ENCODE data around the gene ATG7.
A peak's percentile ranks its signal among the peaks of the same experiment; 100 is the strongest.

The ATG7 gene

DNA sequence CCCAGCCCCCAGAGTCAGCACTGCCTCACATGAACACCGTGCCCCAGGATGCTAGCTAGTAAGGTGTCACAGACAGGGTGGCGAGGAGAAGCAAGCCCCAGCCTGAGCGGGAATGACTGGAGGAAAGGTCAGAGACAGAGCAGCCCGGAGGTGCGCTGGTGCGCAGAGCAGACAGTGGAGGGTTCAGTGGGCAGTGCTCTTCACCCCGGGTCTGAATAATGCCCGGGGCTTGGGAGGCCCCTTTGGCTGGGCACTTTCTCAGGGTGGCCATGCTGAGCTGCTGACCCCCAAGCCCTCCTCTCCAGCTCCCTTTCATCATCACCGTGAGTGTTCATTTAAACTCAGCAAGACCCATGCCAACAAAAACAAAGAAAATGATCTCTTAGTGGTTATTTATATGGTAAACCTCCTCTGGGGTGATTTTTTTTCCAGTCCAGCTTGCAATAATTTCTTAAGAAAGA, 260.8 kb downstream of the ATG7 start:
- Mint-ChIP-seq H3K36me3 (ENCODE audit: low read depth) (peaks cover 3% of the 10 kb centered on the region), H3K27me3 (ENCODE audit: low read depth) (no peaks in the 10 kb centered on the region), H3K9me3 (no peaks in the 10 kb centered on the region), H3K27ac (no peak overlapping the region), H3K4me1 (ENCODE audit: low read depth) (no peaks in the 10 kb centered on the region), H3K4me3 (no peak overlapping the region)
- DNase-seq (ENCODE audit: low spot score), result no peak

DNA sequence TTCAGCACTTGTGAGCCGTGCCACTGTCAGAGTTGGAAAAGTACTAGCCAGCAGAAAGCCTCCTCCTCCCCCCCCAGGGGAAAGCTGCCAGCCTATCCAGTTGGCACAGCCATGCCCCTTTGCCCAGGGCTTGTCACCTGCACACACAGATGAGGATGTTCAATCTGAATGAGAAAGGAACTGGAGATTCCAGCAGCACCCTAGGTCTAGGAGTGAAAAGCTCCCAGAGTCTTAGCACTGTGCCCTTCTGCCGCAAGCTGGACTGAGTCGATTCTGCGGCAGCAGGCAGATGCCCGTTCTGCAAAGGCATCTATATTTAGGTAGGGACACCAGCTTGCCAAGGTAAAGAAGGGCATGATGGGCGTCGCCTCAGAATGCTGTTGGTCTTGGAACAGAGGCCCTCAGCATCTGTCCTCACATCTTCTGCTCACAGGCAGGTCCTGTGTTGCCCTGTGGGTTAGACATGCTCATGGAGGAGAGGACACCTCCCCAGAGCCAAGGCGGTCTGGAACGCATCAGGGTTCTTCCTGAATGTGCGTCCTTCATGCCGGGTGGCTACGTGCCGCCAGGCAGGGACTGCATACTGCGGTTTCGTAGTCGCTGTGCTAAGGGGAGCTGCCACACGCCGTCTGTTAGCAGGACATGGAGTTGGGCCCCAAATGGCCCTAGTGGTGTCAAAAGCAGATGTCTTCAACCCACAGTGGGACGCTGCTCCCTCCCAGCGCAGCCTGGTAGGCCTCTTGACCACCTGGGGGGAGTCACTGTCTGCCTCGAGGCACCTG, 262.0 kb downstream of the ATG7 start:
- no peaks in the 10 kb centered on the region for H3K4me1 Mint-ChIP-seq (ENCODE audit: low read depth)
- H3K4me3 Mint-ChIP-seq, result no peak overlapping the region
- DNase-seq (ENCODE audit: low spot score), result no peak
- no peaks in the 10 kb centered on the region for H3K9me3 Mint-ChIP-seq
- no peak overlapping the region for H3K27ac Mint-ChIP-seq
- no peaks in the 10 kb centered on the region for H3K27me3 Mint-ChIP-seq (ENCODE audit: low read depth)
- no peaks in the 10 kb centered on the region for H3K36me3 Mint-ChIP-seq (ENCODE audit: low read depth)

GRCh38 chr3:11534793-11535101, 262.6 kb downstream of the ATG7 start:
- Mint-ChIP-seq H3K27ac (no peak overlapping the region), H3K27me3 (ENCODE audit: low read depth) (no peaks in the 10 kb centered on the region), H3K9me3 (no peaks in the 10 kb centered on the region), H3K4me3 (no peak overlapping the region), H3K4me1 (ENCODE audit: low read depth) (no peaks in the 10 kb centered on the region), H3K36me3 (ENCODE audit: low read depth) (no peaks in the 10 kb centered on the region)
- DNase-seq (ENCODE audit: low spot score), result no peak

- H3K27ac Mint-ChIP-seq, result no peak overlapping the region
Measured at GRCh38 chr3:11535243-11535960, 263.2 kb downstream of the ATG7 start.

GRCh38 chr3:11536132-11536935, 264.1 kb downstream of the ATG7 start:
- H3K36me3 Mint-ChIP-seq (ENCODE audit: low read depth), result no peaks in the 10 kb centered on the region
- no peak overlapping the region for H3K4me3 Mint-ChIP-seq
- no peaks in the 10 kb centered on the region for H3K9me3 Mint-ChIP-seq
- no peaks in the 10 kb centered on the region for H3K4me1 Mint-ChIP-seq (ENCODE audit: low read depth)
- H3K27me3 Mint-ChIP-seq (ENCODE audit: low read depth), result no peaks in the 10 kb centered on the region
- no peak overlapping the region for H3K27ac Mint-ChIP-seq
- no peak for DNase-seq (ENCODE audit: low spot score)

More at GRCh38 chr3:11535243-11535960, 263.2 kb downstream of the ATG7 start:
- no peaks in the 10 kb centered on the region for H3K4me1 Mint-ChIP-seq (ENCODE audit: low read depth)
- DNase-seq (ENCODE audit: low spot score), result no peak
- H3K9me3 Mint-ChIP-seq, result no peaks in the 10 kb centered on the region
- no peak overlapping the region for H3K4me3 Mint-ChIP-seq
- H3K36me3 Mint-ChIP-seq (ENCODE audit: low read depth), result no peaks in the 10 kb centered on the region
- H3K27me3 Mint-ChIP-seq (ENCODE audit: low read depth), result no peaks in the 10 kb centered on the region

DNA sequence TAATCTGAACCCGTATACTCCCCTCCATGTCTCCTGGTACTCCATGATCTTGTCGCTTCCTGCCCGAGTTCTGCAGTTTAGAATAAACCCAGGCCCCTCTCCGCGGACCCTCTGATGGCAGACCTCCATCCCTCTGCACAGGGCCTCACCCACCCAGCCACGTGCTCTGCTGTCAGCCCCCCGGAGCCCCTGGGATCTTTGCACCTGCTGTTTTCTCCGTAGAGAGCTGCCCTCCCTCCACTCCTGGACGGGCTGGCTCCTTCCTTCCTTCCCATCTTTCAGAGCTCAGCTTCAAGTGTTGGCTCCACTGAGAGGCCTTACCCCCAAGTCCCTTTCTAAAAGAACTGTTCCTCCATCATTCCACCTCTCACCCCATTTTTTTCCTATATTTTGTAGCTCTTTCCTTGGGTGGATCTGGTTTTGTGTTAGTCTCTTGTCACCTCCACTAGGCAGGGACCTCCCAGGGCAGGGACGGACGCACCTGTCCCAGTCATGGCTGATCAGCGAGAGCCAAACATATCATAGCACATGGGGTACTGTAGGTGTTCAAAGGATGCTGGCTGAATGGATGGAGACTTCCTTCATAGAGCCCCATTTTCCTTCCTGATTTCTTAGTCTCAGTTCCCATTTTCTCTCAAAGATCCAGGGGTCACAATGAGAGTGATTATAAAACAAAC, 264.9 kb downstream of the ATG7 start:
- peak overlapping the region; percentile 53 for H3K27ac Mint-ChIP-seq

GRCh38 chr3:11538581-11538980, 266.4 kb downstream of the ATG7 start:
- Mint-ChIP-seq H3K36me3 (ENCODE audit: low read depth) (no peaks in the 10 kb centered on the region), H3K4me3 (no peak overlapping the region), H3K4me1 (ENCODE audit: low read depth) (no peaks in the 10 kb centered on the region), H3K27ac (no peak overlapping the region), H3K27me3 (ENCODE audit: low read depth) (no peaks in the 10 kb centered on the region), H3K9me3 (no peaks in the 10 kb centered on the region)
- no peak for DNase-seq (ENCODE audit: low spot score)

More for the DNA sequence above, 264.9 kb downstream of the ATG7 start:
- no peak for DNase-seq (ENCODE audit: low spot score)
- H3K27me3 Mint-ChIP-seq (ENCODE audit: low read depth), result no peaks in the 10 kb centered on the region
- no peaks in the 10 kb centered on the region for H3K36me3 Mint-ChIP-seq (ENCODE audit: low read depth)
- H3K9me3 Mint-ChIP-seq, result no peaks in the 10 kb centered on the region
- no peak overlapping the region for H3K4me3 Mint-ChIP-seq
- no peaks in the 10 kb centered on the region for H3K4me1 Mint-ChIP-seq (ENCODE audit: low read depth)

GRCh38 chr3:11539218-11539617, 267.0 kb downstream of the ATG7 start:
- H3K4me3 Mint-ChIP-seq, result no peak overlapping the region
- H3K36me3 Mint-ChIP-seq (ENCODE audit: low read depth), result no peaks in the 10 kb centered on the region
- no peaks in the 10 kb centered on the region for H3K4me1 Mint-ChIP-seq (ENCODE audit: low read depth)
- H3K9me3 Mint-ChIP-seq, result no peaks in the 10 kb centered on the region
- no peak for DNase-seq (ENCODE audit: low spot score)
- H3K27ac Mint-ChIP-seq, result no peak overlapping the region
- H3K27me3 Mint-ChIP-seq (ENCODE audit: low read depth), result no peaks in the 10 kb centered on the region

GRCh38 chr3:11539677-11540076, 267.5 kb downstream of the ATG7 start:
- Mint-ChIP-seq H3K9me3 (no peaks in the 10 kb centered on the region), H3K4me3 (no peak overlapping the region), H3K36me3 (ENCODE audit: low read depth) (no peaks in the 10 kb centered on the region), H3K4me1 (ENCODE audit: low read depth) (no peaks in the 10 kb centered on the region), H3K27me3 (ENCODE audit: low read depth) (no peaks in the 10 kb centered on the region), H3K27ac (no peak overlapping the region)
- no peak for DNase-seq (ENCODE audit: low spot score)

- Mint-ChIP-seq H3K36me3 (ENCODE audit: low read depth) (no peaks in the 10 kb centered on the region), H3K27me3 (ENCODE audit: low read depth) (no peaks in the 10 kb centered on the region), H3K4me3 (no peak overlapping the region), H3K4me1 (ENCODE audit: low read depth) (no peaks in the 10 kb centered on the region), H3K9me3 (no peaks in the 10 kb centered on the region), H3K27ac (no peak overlapping the region)
- DNase-seq (ENCODE audit: low spot score), result no peak
Measured at GRCh38 chr3:11541321-11542303, 269.4 kb downstream of the ATG7 start.

DNA sequence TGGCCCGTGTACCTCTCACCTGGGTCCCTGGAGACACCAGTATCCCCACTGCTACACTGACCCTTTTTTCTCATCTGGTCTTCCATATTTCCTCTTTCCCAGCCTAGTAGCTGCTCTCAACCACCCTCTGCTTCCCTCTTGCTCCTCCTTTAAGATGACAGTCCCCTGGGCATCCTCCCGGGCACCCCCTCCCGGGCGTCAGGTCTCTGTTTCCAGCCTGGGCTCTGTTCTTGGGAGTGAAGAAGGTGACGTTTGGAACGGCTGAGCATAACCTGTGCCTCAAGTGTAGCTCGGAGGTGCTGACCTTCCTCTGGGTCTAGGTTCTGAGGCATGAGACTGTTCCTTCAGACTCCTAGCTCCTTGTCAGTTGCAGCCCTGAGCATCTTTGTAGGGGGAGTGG, 270.4 kb downstream of the ATG7 start:
- H3K4me3 Mint-ChIP-seq, result no peak overlapping the region
- H3K27ac Mint-ChIP-seq, result no peak overlapping the region
- no peaks in the 10 kb centered on the region for H3K27me3 Mint-ChIP-seq (ENCODE audit: low read depth)
- DNase-seq (ENCODE audit: low spot score), result no peak
- H3K36me3 Mint-ChIP-seq (ENCODE audit: low read depth), result no peaks in the 10 kb centered on the region
- H3K9me3 Mint-ChIP-seq, result no peaks in the 10 kb centered on the region
- no peaks in the 10 kb centered on the region for H3K4me1 Mint-ChIP-seq (ENCODE audit: low read depth)

DNA sequence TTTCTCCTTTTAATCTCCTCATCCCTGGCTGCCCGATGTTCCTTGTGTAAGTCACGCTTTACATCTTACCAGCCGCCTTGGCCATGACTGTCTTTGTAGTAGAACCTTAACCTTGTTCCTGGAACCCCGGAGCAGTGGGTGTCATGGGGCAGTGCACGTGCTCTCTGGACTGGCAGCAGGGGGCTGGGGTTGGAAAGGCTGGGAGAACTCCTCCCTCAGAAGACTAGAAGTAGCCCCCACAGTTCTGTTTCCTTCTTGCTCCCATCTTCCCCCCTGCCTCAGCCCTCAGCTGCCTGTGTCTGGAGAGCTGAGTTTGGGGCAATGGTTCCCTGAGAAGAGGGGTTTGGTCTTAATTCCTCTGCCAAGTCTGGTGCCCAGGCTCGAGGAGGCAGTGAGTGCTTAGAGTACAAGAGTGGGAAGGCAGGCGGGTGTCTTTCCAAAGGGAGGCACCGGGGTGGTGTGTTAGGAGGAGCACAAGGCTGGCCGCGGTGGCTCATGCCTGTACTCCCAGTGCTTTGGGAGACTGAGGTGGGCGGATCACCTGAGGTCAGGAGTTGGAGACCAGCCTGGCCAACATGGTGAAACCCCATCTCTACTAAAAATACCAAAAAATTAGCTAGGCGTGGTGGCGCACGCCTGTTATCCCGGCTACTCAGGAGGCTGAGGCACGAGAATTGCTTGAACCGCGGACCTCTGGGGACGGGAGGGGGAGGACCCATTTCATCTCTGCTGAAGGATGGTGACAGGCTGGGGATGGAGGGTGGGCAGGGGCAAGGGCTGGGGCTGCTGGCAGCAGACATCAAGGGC, 271.1 kb downstream of the ATG7 start:
- H3K36me3 Mint-ChIP-seq (ENCODE audit: low read depth), result no peaks in the 10 kb centered on the region
- no peak for DNase-seq (ENCODE audit: low spot score)

More for the DNA sequence above, 271.1 kb downstream of the ATG7 start:
- no peak overlapping the region for H3K4me3 Mint-ChIP-seq
- H3K9me3 Mint-ChIP-seq, result no peaks in the 10 kb centered on the region
- H3K4me1 Mint-ChIP-seq (ENCODE audit: low read depth), result no peaks in the 10 kb centered on the region
- no peak overlapping the region for H3K27ac Mint-ChIP-seq
- no peaks in the 10 kb centered on the region for H3K27me3 Mint-ChIP-seq (ENCODE audit: low read depth)
